Activated T-helper 2 cell treated with anti-CD3 and anti-CD28 coated beads, Interferon-gamma antibody, Interleukin-2, Interleukin-4, amounts not matched to agents 10 μg/mL and 5 μg/mL and 100 μg/mL, durations not matched to agents 14 hours and 24 hours and 36 hours (primary cell): ENCODE data around the gene HLCS. TPM values are rescaled to one million over a fixed set of nuclear protein-coding genes. Genes with fewer than 3 reads are reported as not detected.

ENCODE experiments used
- DNase-seq: peaks from one replicate; pipeline ENCODE4 v3.0.0; 2021; ENCODE audit warnings: low spot score
- H3K27ac Mint-ChIP-seq: one replicate; pipeline ENCODE4 v1.8.0; 2021; ENCODE audit warnings: mixed read lengths
- H3K27me3 Mint-ChIP-seq: one replicate; pipeline ENCODE4 v1.8.0; 2021; ENCODE audit warnings: low read depth, mixed read lengths
- H3K36me3 Mint-ChIP-seq: one replicate; pipeline ENCODE4 v1.8.0; 2021; ENCODE audit warnings: low read depth, mixed read lengths
- H3K4me1 Mint-ChIP-seq: one replicate; pipeline ENCODE4 v1.8.0; 2021; ENCODE audit warnings: low read depth, mixed read lengths
- H3K4me3 Mint-ChIP-seq: one replicate; pipeline ENCODE4 v1.8.0; 2021; ENCODE audit warnings: low read depth, mild to moderate bottlenecking, moderate library complexity, mixed read lengths
- H3K9me3 Mint-ChIP-seq: one replicate; pipeline ENCODE4 v1.8.0; 2021; ENCODE audit warnings: mixed read lengths
- intact Hi-C: fragments of 100-400 bp; cut with micrococcal nuclease; formaldehyde crosslinking; loops from one replicate; pipeline ENCODE4 v1.15.1; 2023
- total RNA-seq: library from RNA; stranded (reverse); gene quantifications from 2 replicates; pipeline ENCODE4 v1.2.3, GENCODE V29; 2022

The HLCS gene
- total RNA-seq, 1 donor from 2014 or later: 17.2 TPM

GRCh38 chr21:36706951-36707762 is 259.3 kb downstream of the HLCS start:
- H3K4me1 Mint-ChIP-seq: peaks cover 6% of the 10 kb centered on the region
- H3K27me3 Mint-ChIP-seq: peaks cover 83% of the 10 kb centered on the region
- H3K36me3 Mint-ChIP-seq: no peaks in the 10 kb centered on the region
- DNase-seq: no peak
- no peak overlapping the region for H3K27ac Mint-ChIP-seq
- intact Hi-C loops: no loop called here
- no peaks in the 10 kb centered on the region for H3K9me3 Mint-ChIP-seq
- H3K4me3 Mint-ChIP-seq: no peak overlapping the region

GRCh38 chr21:36706482-36706852 is 260.0 kb downstream of the HLCS start:
- H3K4me1 Mint-ChIP-seq: peaks cover 6% of the 10 kb centered on the region
- H3K36me3 Mint-ChIP-seq: no peaks in the 10 kb centered on the region
- H3K9me3 Mint-ChIP-seq: no peaks in the 10 kb centered on the region
- intact Hi-C loops: no loop called here
- peaks cover 85% of the 10 kb centered on the region for H3K27me3 Mint-ChIP-seq
- no peak for DNase-seq
- H3K27ac Mint-ChIP-seq: no peak overlapping the region
- H3K4me3 Mint-ChIP-seq: no peak overlapping the region

GRCh38 chr21:36705679-36706481 is 260.6 kb downstream of the HLCS start:
- Mint-ChIP-seq H3K4me1 (peaks cover 6% of the 10 kb centered on the region), H3K9me3 (no peaks in the 10 kb centered on the region), H3K27ac (no peak overlapping the region), H3K4me3 (no peak overlapping the region), H3K27me3 (peaks cover 83% of the 10 kb centered on the region), H3K36me3 (no peaks in the 10 kb centered on the region)
- intact Hi-C loops: loop anchor here (2.0 kb wide), 1 partner anchor 15 kb away; no protein-coding TSS in a partner anchor
- DNase-seq: no peak

GRCh38 chr21:36704958-36705678 is 261.4 kb downstream of the HLCS start:
- no peak for DNase-seq
- intact Hi-C loops: loop anchor here (2.0 kb wide), 1 partner anchor 14 kb away; no protein-coding TSS in a partner anchor
- no peaks in the 10 kb centered on the region for H3K9me3 Mint-ChIP-seq
- H3K27me3 Mint-ChIP-seq: peaks cover 81% of the 10 kb centered on the region
- no peak overlapping the region for H3K27ac Mint-ChIP-seq
- peaks cover 12% of the 10 kb centered on the region for H3K4me1 Mint-ChIP-seq
- H3K36me3 Mint-ChIP-seq: no peaks in the 10 kb centered on the region
- no peak overlapping the region for H3K4me3 Mint-ChIP-seq

- Mint-ChIP-seq H3K27me3 (peaks cover 77% of the 10 kb centered on the region), H3K4me3 (no peak overlapping the region), H3K4me1 (peaks cover 12% of the 10 kb centered on the region), H3K27ac (no peak overlapping the region), H3K9me3 (no peaks in the 10 kb centered on the region), H3K36me3 (no peaks in the 10 kb centered on the region)
- intact Hi-C loops: loop anchor here (2.0 kb wide), 1 partner anchor 14 kb away; no protein-coding TSS in a partner anchor
- no peak for DNase-seq
Measured at GRCh38 chr21:36704281-36704957, 262.1 kb downstream of the HLCS start.

- no peak overlapping the region for H3K4me3 Mint-ChIP-seq
- no peak for DNase-seq
- H3K9me3 Mint-ChIP-seq: no peaks in the 10 kb centered on the region
- H3K27me3 Mint-ChIP-seq: peaks cover 75% of the 10 kb centered on the region
- H3K4me1 Mint-ChIP-seq: peaks cover 12% of the 10 kb centered on the region
- intact Hi-C loops: loop anchor here (2.0 kb wide), 1 partner anchor 13 kb away; no protein-coding TSS in a partner anchor
- H3K36me3 Mint-ChIP-seq: no peaks in the 10 kb centered on the region
- no peak overlapping the region for H3K27ac Mint-ChIP-seq
Measured at GRCh38 chr21:36703626-36704280, 262.7 kb downstream of the HLCS start.

GRCh38 chr21:36703123-36703522 is 263.3 kb downstream of the HLCS start:
- Mint-ChIP-seq H3K36me3 (no peaks in the 10 kb centered on the region), H3K9me3 (no peaks in the 10 kb centered on the region), H3K4me3 (no peak overlapping the region), H3K27me3 (peaks cover 71% of the 10 kb centered on the region), H3K4me1 (peaks cover 9% of the 10 kb centered on the region), H3K27ac (no peak overlapping the region)
- intact Hi-C loops: no loop called here
- no peak for DNase-seq

- DNase-seq: no peak
- Mint-ChIP-seq H3K9me3 (no peaks in the 10 kb centered on the region), H3K4me3 (no peak overlapping the region), H3K4me1 (peaks cover 9% of the 10 kb centered on the region), H3K27ac (no peak overlapping the region), H3K27me3 (peaks cover 72% of the 10 kb centered on the region), H3K36me3 (no peaks in the 10 kb centered on the region)
- intact Hi-C loops: no loop called here
Measured at GRCh38 chr21:36702622-36702968, 263.9 kb downstream of the HLCS start.

- no peak overlapping the region for H3K4me3 Mint-ChIP-seq
- H3K36me3 Mint-ChIP-seq: no peaks in the 10 kb centered on the region
- H3K27ac Mint-ChIP-seq: no peak overlapping the region
- DNase-seq: no peak
- no peaks in the 10 kb centered on the region for H3K9me3 Mint-ChIP-seq
- H3K27me3 Mint-ChIP-seq: peaks cover 68% of the 10 kb centered on the region
- intact Hi-C loops: no loop called here
- peaks cover 9% of the 10 kb centered on the region for H3K4me1 Mint-ChIP-seq
Measured at GRCh38 chr21:36701756-36702621, 264.5 kb downstream of the HLCS start.

- H3K4me1 Mint-ChIP-seq: peaks cover 6% of the 10 kb centered on the region
- no peak overlapping the region for H3K27ac Mint-ChIP-seq
- peaks cover 68% of the 10 kb centered on the region for H3K27me3 Mint-ChIP-seq
- no peak overlapping the region for H3K4me3 Mint-ChIP-seq
- no peak for DNase-seq
- no peaks in the 10 kb centered on the region for H3K36me3 Mint-ChIP-seq
- intact Hi-C loops: no loop called here
- H3K9me3 Mint-ChIP-seq: no peaks in the 10 kb centered on the region
Measured at GRCh38 chr21:36700971-36701755, 265.3 kb downstream of the HLCS start.
